ENCODE measurements around the gene PSMA5.
A peak's percentile ranks its signal among the peaks of the same experiment; 100 is the strongest.
"Not testable (repeated sequence)": the region's sequence is repeated elsewhere in the genome, so short reads cannot be mapped to it uniquely, and the experiment has no call there.

The PSMA5 gene

GRCh38 chr1:109392037-109392787 is 34.0 kb downstream of the PSMA5 start:
- no peak for DNase-seq

- DNase-seq = no peak
These were observed 34.6 kb downstream of the PSMA5 start for GRCh38 chr1:109391626-109392025.

- DNase-seq = no peak
These were observed 35.1 kb downstream of the PSMA5 start for GRCh38 chr1:109391157-109391556.

GRCh38 chr1:109389638-109390341 is 36.5 kb downstream of the PSMA5 start:
- DNase-seq = no peak

GRCh38 chr1:109388884-109389637 is 37.2 kb downstream of the PSMA5 start:
- DNase-seq = no peak

GRCh38 chr1:109388208-109388711 is 38.0 kb downstream of the PSMA5 start:
- DNase-seq = no peak

GRCh38 chr1:109386054-109386717 is 40.1 kb downstream of the PSMA5 start:
- DNase-seq = no peak

GRCh38 chr1:109385417-109385816 is 40.8 kb downstream of the PSMA5 start:
- no peak for DNase-seq

- DNase-seq = no peak
These were observed 42.4 kb downstream of the PSMA5 start for GRCh38 chr1:109383854-109384253.

GRCh38 chr1:109383087-109383779 is 43.0 kb downstream of the PSMA5 start:
- no peak for DNase-seq

GRCh38 chr1:109381573-109381972 is 44.7 kb downstream of the PSMA5 start:
- no peak for DNase-seq

GRCh38 chr1:109379907-109380306 is 46.3 kb downstream of the PSMA5 start:
- DNase-seq = no peak

- DNase-seq = no peak
These were observed 46.8 kb downstream of the PSMA5 start for GRCh38 chr1:109379422-109379821.

GRCh38 chr1:109377698-109378097 is 48.5 kb downstream of the PSMA5 start:
- DNase-seq = no peak

GRCh38 chr1:109373696-109374095 is 52.6 kb downstream of the PSMA5 start:
- not testable (repeated sequence) for DNase-seq

GRCh38 chr1:109373126-109373525 is 53.1 kb downstream of the PSMA5 start:
- peak; percentile 49 to 52 for DNase-seq

GRCh38 chr1:109372281-109372680 is 54.0 kb downstream of the PSMA5 start:
- DNase-seq = no peak

GRCh38 chr1:109371341-109371739 is 54.9 kb downstream of the PSMA5 start:
- DNase-seq = peak; percentile 47 to 57

GRCh38 chr1:109370712-109371340 is 55.4 kb downstream of the PSMA5 start:
- peak in 1 of 2 experiments; percentile 23 for DNase-seq

- DNase-seq = peak; percentile 29 to 39
These were observed 57.0 kb downstream of the PSMA5 start for GRCh38 chr1:109369167-109369746.

- no peak for DNase-seq
These were observed 57.8 kb downstream of the PSMA5 start for GRCh38 chr1:109368464-109368863.
